ENCODE results near the gene NMD3.

The NMD3 gene

GRCh38 chr3:161284989-161285388 lies 63.9 kb downstream of the NMD3 start:
- DNase-seq (ENCODE audit: low spot score) = no peak

DNA sequence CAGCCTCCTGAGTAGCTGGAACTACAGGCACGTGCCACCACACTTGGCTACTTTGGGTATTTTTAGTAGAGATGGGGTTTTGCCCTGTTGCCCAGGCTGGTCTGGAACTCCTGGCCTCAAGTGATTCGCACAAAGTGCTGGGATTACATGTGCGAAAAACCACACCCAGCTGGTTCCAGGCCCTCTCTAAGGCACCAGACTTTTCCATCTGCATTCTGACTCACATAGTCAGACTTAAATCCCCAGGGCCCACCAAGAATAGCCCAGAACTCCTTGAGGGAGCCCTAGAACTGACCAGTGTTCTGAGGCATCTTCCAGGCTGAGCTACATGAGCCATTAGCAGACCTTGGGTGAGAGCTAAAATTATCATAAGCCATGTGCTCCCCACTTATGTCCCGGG lies 68.1 kb downstream of the NMD3 start:
- DNase-seq (ENCODE audit: low spot score) = no peak

GRCh38 chr3:161291191-161291901 lies 70.2 kb downstream of the NMD3 start:
- DNase-seq (ENCODE audit: low spot score) = no peak

GRCh38 chr3:161293381-161293780 lies 72.3 kb downstream of the NMD3 start:
- DNase-seq (ENCODE audit: low spot score) = no peak

DNA sequence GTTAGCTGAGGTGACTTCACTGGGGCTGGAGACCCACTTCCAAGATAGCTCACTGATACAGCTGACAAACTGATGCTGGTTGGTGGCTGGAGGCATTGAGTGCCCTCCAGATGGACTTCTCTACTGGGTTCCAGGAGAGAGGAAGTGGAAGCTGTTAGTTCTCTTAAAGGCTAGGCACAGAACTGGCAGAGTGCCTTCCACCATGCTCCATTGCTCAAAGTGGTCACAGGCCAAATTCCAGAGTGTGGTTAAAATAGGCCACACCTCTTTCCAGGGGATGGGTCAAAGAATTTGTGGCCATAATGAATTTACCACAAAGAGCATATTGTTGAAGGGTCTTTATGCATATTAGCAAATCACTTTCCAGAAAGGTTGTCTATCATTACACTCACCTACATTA lies 74.2 kb downstream of the NMD3 start:
- no peak for DNase-seq (ENCODE audit: low spot score)

GRCh38 chr3:161296814-161297213 lies 75.7 kb downstream of the NMD3 start:
- no peak for DNase-seq (ENCODE audit: low spot score)
